Measurements from ENCODE around the gene TEP1. TPM values are rescaled to one million over a fixed set of nuclear protein-coding genes. Genes with fewer than 3 reads are reported as not detected.

TEP1 gene
- total and polyA plus RNA-seq, 2 of the 8 experiments (the other 6 are each of a cell fraction or from before 2014, with no cell fraction given): 6.9 to 10.7 TPM

- DNase-seq (ENCODE audit: low read depth in 1 of 2, low spot score in 2 of 2) (peak in 1 of 2 experiments; percentile 61), FAIRE-seq (no peak)
- H2BK15ac ChIP-seq (ENCODE audit: low read length): no peak overlapping the region; the same call in 1 of the 2 replicates
- H3K18ac ChIP-seq (ENCODE audit: extremely low read depth, low read length): no peak overlapping the region
- H3K14ac ChIP-seq (ENCODE audit: insufficient read length): no peak overlapping the region
- no peak overlapping the region for H4K91ac ChIP-seq (replicated peaks; ENCODE audit: insufficient read length, low read length)
- no peak overlapping the region for H3K27ac ChIP-seq (ENCODE audit: low read depth, low read length)
- H3K27me3 ChIP-seq (replicated peaks in 1 of 4; ENCODE audit: control insufficient read depth in 3 of 4, extremely low read depth in 1 of 4, insufficient read depth in 3 of 4, low read length in 3 of 4): peaks cover 0 to 20% (median 14%) of the 10 kb centered on the region in 4 experiments; a peak in 5 of 7 replicates
- H4K20me1 ChIP-seq (replicated peaks in 1 of 2; ENCODE audit: control insufficient read depth in 1 of 2, insufficient read depth in 2 of 2, low read length in 2 of 2): no peaks in the 10 kb centered on the region
- H2AK5ac ChIP-seq (ENCODE audit: low read depth, low read length): no peak overlapping the region
- H2BK5ac ChIP-seq (ENCODE audit: low read depth, low read length): no peak overlapping the region
- H3K4me1 ChIP-seq (replicated peaks in 1 of 4; ENCODE audit: control insufficient read depth in 3 of 4, insufficient read depth in 4 of 4, low read length in 3 of 4): peaks cover 4 to 10% (median 9%) of the 10 kb centered on the region in 4 experiments; a peak in 6 of 7 replicates
- no peaks in the 10 kb centered on the region for H3K36me3 ChIP-seq (ENCODE audit: control insufficient read depth in 2 of 4, insufficient read depth in 4 of 4, low read length in 3 of 4)
- H2BK20ac ChIP-seq (ENCODE audit: low read length): no peak overlapping the region
- no peaks in the 10 kb centered on the region for H3K9me3 ChIP-seq (ENCODE audit: insufficient read depth in 2 of 2, low read depth in 1 of 2, low read length in 1 of 2)
- peak overlapping the region; percentile 37; the same call in 1 of the 2 replicates for H2AFZ ChIP-seq (ENCODE audit: low read length)
- ChIA-PET POLR2A (ENCODE audit: partially characterized antibody) (interaction anchor here (0.9 to 6.0 kb wide), 5 partner anchors 13 to 148 kb away, joined by 3 to 54 read pairs (median 9); partner anchors contain the start of genes APEX1, OSGEP and PNP), CTCF (ENCODE audit: partially characterized antibody) (interaction anchor here (0.7 to 3.2 kb wide), 5 partner anchors 13 to 107 kb away, joined by 3 to 17 read pairs (median 4); no protein-coding TSS in a partner anchor)
- no peak overlapping the region for H3K23ac ChIP-seq (ENCODE audit: insufficient read length)
- no peak overlapping the region for H2BK12ac ChIP-seq (ENCODE audit: low read depth, low read length)
- peak overlapping the region; percentile 41; the same call in 1 of the 2 replicates for H4K8ac ChIP-seq (ENCODE audit: extremely low read depth, insufficient read depth, low read length)
- H3K79me1 ChIP-seq (ENCODE audit: low read depth, low read length): no peaks in the 10 kb centered on the region
- H2BK120ac ChIP-seq (replicated peaks; ENCODE audit: low read depth, low read length): no peak overlapping the region
- 0 out of 7 replicates have a peak overlapping the region, but pooled peaks of 1 of the 4 experiments have one; percentile 10 for H3K9ac ChIP-seq (replicated peaks in 1 of 4; ENCODE audit: extremely low read depth in 1 of 4, low read depth in 3 of 4, low read length in 3 of 4)
- peak overlapping the region; percentile 21 to 61 (median 32); a peak in 7 of 8 replicates for H3K4me3 ChIP-seq (ENCODE audit: extremely low read depth in 1 of 4, insufficient read depth in 2 of 4, low read depth in 3 of 4, low read length in 4 of 4)
- no peak overlapping the region for H3K56ac ChIP-seq (replicated peaks; ENCODE audit: insufficient read length, low read depth, low read length)
- no peaks in the 10 kb centered on the region for H3K23me2 ChIP-seq (ENCODE audit: low read depth, low read length)
- H4K5ac ChIP-seq (ENCODE audit: insufficient read length, low read depth, low read length): no peak overlapping the region
- no peaks in the 10 kb centered on the region for H3K79me2 ChIP-seq (ENCODE audit: control insufficient read depth in 1 of 2, insufficient read depth in 2 of 2, low read length in 2 of 2)
- no peak overlapping the region for H3K4ac ChIP-seq (replicated peaks; ENCODE audit: insufficient read length, low read depth, low read length)
- peak overlapping the region; percentile 36 to 70 for H3K4me2 ChIP-seq (ENCODE audit: insufficient read depth in 1 of 2, low read depth in 2 of 2, low read length in 2 of 2)
- WGBS, 2 experiments (ENCODE audit: extremely low coverage in 1 of 2, insufficient coverage in 1 of 2, insufficient read length in 1 of 2, insufficient replicate concordance in 2 of 2, low coverage in 1 of 2, low lambda C conversion rate in 2 of 2, missing lambda C conversion rate in 1 of 2): 23% methylated on average over 40 of the region's 44 CpGs; no CpG with 5 or more reads in 1 of the 2 experiments
- TF ChIP-seq TAF7 (optimal IDR thresholded peaks at IDR 0.05; ENCODE audit: borderline replicate concordance, low read depth, low read length): no peak
- no peak for TF ChIP-seq MAFK (IDR thresholded peaks at IDR 0.05; ENCODE audit: low read depth, low read length)
- no peak for TF ChIP-seq NANOG (IDR thresholded peaks at IDR 0.05; ENCODE audit: insufficient read depth, low read depth, low read length, poor library complexity, severe bottlenecking)
- no peak for TF ChIP-seq JUN (IDR thresholded peaks at IDR 0.05; ENCODE audit: low read depth, low read length)
- TF ChIP-seq ZNF274 (IDR thresholded peaks at IDR 0.05; ENCODE audit: borderline replicate concordance, extremely low read depth, low read length): no peak
- no peak; the same call in 1 of the 2 replicates for TF ChIP-seq RBBP5 (IDR thresholded peaks at IDR 0.05; ENCODE audit: borderline replicate concordance, low read depth, low read length)
- TF ChIP-seq HDAC6 (IDR thresholded peaks at IDR 0.05; ENCODE audit: low read depth, low read length): no peak
- no peak for TF ChIP-seq KDM1A (IDR thresholded peaks at IDR 0.05; ENCODE audit: borderline replicate concordance, low read length)
- TF ChIP-seq SRF (IDR thresholded peaks at IDR 0.05; ENCODE audit: low read depth, low read length): no peak
- no peak for TF ChIP-seq SP2 (IDR thresholded peaks at IDR 0.05; ENCODE audit: low read length)
- TF ChIP-seq, protein P1, sequence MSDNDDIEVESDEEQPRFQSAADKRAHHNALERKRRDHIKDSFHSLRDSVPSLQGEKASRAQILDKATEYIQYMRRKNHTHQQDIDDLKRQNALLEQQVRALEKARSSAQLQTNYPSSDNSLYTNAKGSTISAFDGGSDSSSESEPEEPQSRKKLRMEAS (IDR thresholded peaks at IDR 0.05): no peak
These were observed 21.6 kb upstream of the TEP1 start for GRCh38 chr14:20434701-20435581.
